ENCODE data around the gene FAM78A. TPM values are rescaled to one million over a fixed set of nuclear protein-coding genes. Genes with fewer than 3 reads are reported as not detected.

Gene FAM78A
- total and polyA plus RNA-seq, 7 experiments from 2014 or later = 10.5 to 114 (median 66.0) TPM

GRCh38 chr9:131282175-131282574, 5.9 kb upstream of the FAM78A start:
- Histone ChIP-seq H3K27me3 (ENCODE audit: control insufficient read depth in 2 of 2, insufficient read depth in 2 of 2, low read length in 2 of 2) (no peaks in the 10 kb centered on the region), H3K4me1 (ENCODE audit: control insufficient read depth in 2 of 2, insufficient read depth in 2 of 2, low read length in 2 of 2) (peaks cover 21 to 23% of the 10 kb centered on the region in 2 donors), H3K36me3 (ENCODE audit: control insufficient read depth in 2 of 3, insufficient read depth in 3 of 3, low read length in 3 of 3) (no peaks in the 10 kb centered on the region), H3K27ac (ENCODE audit: low read depth, low read length) (no peak overlapping the region), H3K4me3 (ENCODE audit: low read length) (no peak overlapping the region), H3K9me3 (ENCODE audit: control insufficient read depth in 2 of 3, low read length in 3 of 3) (no peaks in the 10 kb centered on the region)
- H3K4me1 Mint-ChIP-seq = peaks cover 17 to 38% (median 27%) of the 10 kb centered on the region in 7 donors
- H3K27ac Mint-ChIP-seq = peak overlapping the region in 3 of 9 donors; percentile 5 to 13 (median 10)
- H3K9me3 Mint-ChIP-seq = no peaks in the 10 kb centered on the region
- POLR2A ChIA-PET = interaction anchor here (1.0 kb wide), 1 partner anchor 9 kb away, joined by 4 read pairs; no protein-coding TSS in a partner anchor
- peak overlapping the region; percentile 10 to 79 (median 68) for H3K4me3 Mint-ChIP-seq
- H3K27me3 Mint-ChIP-seq = peaks cover 0 to 36% (median 0%) of the 10 kb centered on the region in 5 donors
- no peak for ATAC-seq
- peaks cover 0 to 6% (median 0%) of the 10 kb centered on the region in 5 donors for H3K36me3 Mint-ChIP-seq
- CTCF ChIA-PET = no interaction called here
- intact Hi-C loops (cut with micrococcal nuclease) = no loop called here
- DNase-seq = no peak

- no peak for DNase-seq
These were observed 5.0 kb upstream of the FAM78A start for GRCh38 chr9:131281119-131281965.

GRCh38 chr9:131280660-131281059, 4.3 kb upstream of the FAM78A start:
- Histone ChIP-seq H3K36me3 (ENCODE audit: control insufficient read depth in 2 of 3, insufficient read depth in 3 of 3, low read length in 3 of 3) (peaks cover 0 to 8% (median 0%) of the 10 kb centered on the region in 3 experiments), H3K4me1 (ENCODE audit: control insufficient read depth in 2 of 2, insufficient read depth in 2 of 2, low read length in 2 of 2) (peaks cover 21 to 23% of the 10 kb centered on the region in 2 donors), H3K4me3 (ENCODE audit: low read length) (no peak overlapping the region), H3K9me3 (ENCODE audit: control insufficient read depth in 2 of 3, low read length in 3 of 3) (no peaks in the 10 kb centered on the region), H3K27me3 (ENCODE audit: control insufficient read depth in 2 of 2, insufficient read depth in 2 of 2, low read length in 2 of 2) (no peaks in the 10 kb centered on the region), H3K27ac (ENCODE audit: low read depth, low read length) (no peak overlapping the region)
- no peak for ATAC-seq
- POLR2A ChIA-PET = interaction anchor here (1.3 to 3.7 kb wide), 4 partner anchors 9 to 28 kb away, joined by 4 to 50 read pairs (median 10); partner anchors contain the start of gene PLPP7
- DNase-seq = no peak
- no peak overlapping the region for H3K27ac Mint-ChIP-seq
- intact Hi-C loops (cut with micrococcal nuclease) = no loop called here
- peaks cover 0 to 36% (median 0%) of the 10 kb centered on the region in 5 donors for H3K27me3 Mint-ChIP-seq
- H3K4me1 Mint-ChIP-seq = peaks cover 17 to 38% (median 27%) of the 10 kb centered on the region in 7 donors
- H3K4me3 Mint-ChIP-seq = peak overlapping the region in 1 of 10 donors; percentile 20
- peaks cover 0 to 13% (median 7%) of the 10 kb centered on the region in 5 donors for H3K36me3 Mint-ChIP-seq
- H3K9me3 Mint-ChIP-seq = peaks cover 0 to 6% (median 0%) of the 10 kb centered on the region in 11 donors
- CTCF ChIA-PET = no interaction called here

More at GRCh38 chr9:131281119-131281965, 5.0 kb upstream of the FAM78A start:
- Mint-ChIP-seq H3K27ac (peak overlapping the region in 4 of 9 donors; percentile 5 to 82 (median 16)), H3K4me1 (peaks cover 17 to 38% (median 27%) of the 10 kb centered on the region in 7 donors), H3K4me3 (peak overlapping the region in 9 of 10 donors; percentile 27 to 79 (median 68)), H3K27me3 (peaks cover 0 to 36% (median 0%) of the 10 kb centered on the region in 5 donors), H3K36me3 (peaks cover 0 to 6% (median 1%) of the 10 kb centered on the region in 5 donors), H3K9me3 (peaks cover 0 to under 1% (median 0%) of the 10 kb centered on the region in 11 donors)
- ChIA-PET POLR2A (interaction anchor here (1.0 to 3.7 kb wide), 3 partner anchors 8 to 13 kb away, joined by 4 to 50 read pairs (median 7); partner anchors contain the start of gene PLPP7), CTCF (no interaction called here)
- Histone ChIP-seq H3K9me3 (ENCODE audit: control insufficient read depth in 2 of 3, low read length in 3 of 3) (no peaks in the 10 kb centered on the region), H3K27me3 (ENCODE audit: control insufficient read depth in 2 of 2, insufficient read depth in 2 of 2, low read length in 2 of 2) (no peaks in the 10 kb centered on the region), H3K4me3 (ENCODE audit: low read length) (no peak overlapping the region), H3K36me3 (ENCODE audit: control insufficient read depth in 2 of 3, insufficient read depth in 3 of 3, low read length in 3 of 3) (peaks cover 0 to 2% (median 0%) of the 10 kb centered on the region in 3 experiments), H3K27ac (ENCODE audit: low read depth, low read length) (no peak overlapping the region), H3K4me1 (ENCODE audit: control insufficient read depth in 2 of 2, insufficient read depth in 2 of 2, low read length in 2 of 2) (peaks cover 21 to 23% of the 10 kb centered on the region in 2 donors)
- intact Hi-C loops (cut with micrococcal nuclease) = no loop called here
- no peak for ATAC-seq

GRCh38 chr9:131279863-131280570, 3.7 kb upstream of the FAM78A start:
- CTCF ChIA-PET = no interaction called here
- POLR2A ChIA-PET = interaction anchor here (1.1 to 3.7 kb wide), 5 partner anchors 9 to 31 kb away, joined by 3 to 50 read pairs (median 7); partner anchors contain the start of gene PLPP7

GRCh38 chr9:131279196-131279862, 3.0 kb upstream of the FAM78A start:
- peaks cover 0 to 30% (median 0%) of the 10 kb centered on the region in 5 donors for H3K27me3 Mint-ChIP-seq
- ChIA-PET CTCF (interaction anchor here (0.6 to 2.0 kb wide), 4 partner anchors 23 to 101 kb away, joined by 3 to 10 read pairs (median 6); no protein-coding TSS in a partner anchor), POLR2A (interaction anchor here (0.9 to 3.7 kb wide), 10 partner anchors 10 to 100 kb away, joined by 3 to 50 read pairs (median 4); partner anchors contain the start of gene PLPP7)
- H3K4me3 ChIP-seq (ENCODE audit: low read length) = peak overlapping the region; percentile 55
- H3K27ac ChIP-seq (ENCODE audit: low read depth, low read length) = peak overlapping the region; percentile 74
- DNase-seq (no peak), ATAC-seq (no peak)
- peaks cover 21 to 23% of the 10 kb centered on the region in 2 donors for H3K4me1 ChIP-seq (ENCODE audit: control insufficient read depth in 2 of 2, insufficient read depth in 2 of 2, low read length in 2 of 2)
- H3K36me3 Mint-ChIP-seq = peaks cover 0 to 26% (median 19%) of the 10 kb centered on the region in 5 donors
- peaks cover 0 to 22% (median 0%) of the 10 kb centered on the region in 3 experiments for H3K36me3 ChIP-seq (ENCODE audit: control insufficient read depth in 2 of 3, insufficient read depth in 3 of 3, low read length in 3 of 3)
- H3K9me3 ChIP-seq (ENCODE audit: control insufficient read depth in 2 of 3, low read length in 3 of 3) = no peaks in the 10 kb centered on the region
- peaks cover 17 to 38% (median 27%) of the 10 kb centered on the region in 7 donors for H3K4me1 Mint-ChIP-seq
- H3K27me3 ChIP-seq (ENCODE audit: control insufficient read depth in 2 of 2, insufficient read depth in 2 of 2, low read length in 2 of 2) = no peaks in the 10 kb centered on the region
- peaks cover 0 to 6% (median 0%) of the 10 kb centered on the region in 11 donors for H3K9me3 Mint-ChIP-seq
- peak overlapping the region; percentile 83 to 97 (median 88) for H3K4me3 Mint-ChIP-seq
- intact Hi-C loops (cut with micrococcal nuclease) = loop anchor here (2.0 to 10.0 kb wide), 8 partner anchors 31 to 1075 kb away; partner anchors contain the start of genes NUP214 (in 2 of the 2), POMT1 (in 1 of the 2) and SETX (in 1 of the 2)
- peak overlapping the region; percentile 84 to 95 (median 91) for H3K27ac Mint-ChIP-seq

More at GRCh38 chr9:131279863-131280570, 3.7 kb upstream of the FAM78A start:
- H3K4me1 Mint-ChIP-seq = peaks cover 17 to 38% (median 27%) of the 10 kb centered on the region in 7 donors
- H3K27me3 ChIP-seq (ENCODE audit: control insufficient read depth in 2 of 2, insufficient read depth in 2 of 2, low read length in 2 of 2) = no peaks in the 10 kb centered on the region
- peaks cover 0 to 6% (median 0%) of the 10 kb centered on the region in 11 donors for H3K9me3 Mint-ChIP-seq
- ATAC-seq (no peak), DNase-seq (no peak)
- H3K27ac ChIP-seq (ENCODE audit: low read depth, low read length) = no peak overlapping the region
- H3K27ac Mint-ChIP-seq = peak overlapping the region in 3 of 9 donors; percentile 48 to 86 (median 84)
- peaks cover 0 to 36% (median 0%) of the 10 kb centered on the region in 5 donors for H3K27me3 Mint-ChIP-seq
- intact Hi-C loops (cut with micrococcal nuclease) = loop anchor here (2.0 to 10.0 kb wide), 8 partner anchors 31 to 1075 kb away; partner anchors contain the start of genes NUP214 (in 2 of the 2), POMT1 (in 1 of the 2) and SETX (in 1 of the 2)
- peaks cover 0 to 15% (median 0%) of the 10 kb centered on the region in 3 experiments for H3K36me3 ChIP-seq (ENCODE audit: control insufficient read depth in 2 of 3, insufficient read depth in 3 of 3, low read length in 3 of 3)
- H3K4me3 Mint-ChIP-seq = peak overlapping the region in 1 of 10 donors; percentile 89
- peaks cover 21 to 23% of the 10 kb centered on the region in 2 donors for H3K4me1 ChIP-seq (ENCODE audit: control insufficient read depth in 2 of 2, insufficient read depth in 2 of 2, low read length in 2 of 2)
- no peaks in the 10 kb centered on the region for H3K9me3 ChIP-seq (ENCODE audit: control insufficient read depth in 2 of 3, low read length in 3 of 3)
- H3K36me3 Mint-ChIP-seq = peaks cover 0 to 19% (median 12%) of the 10 kb centered on the region in 5 donors
- H3K4me3 ChIP-seq (ENCODE audit: low read length) = no peak overlapping the region

Data from naive thymus-derived CD4-positive, alpha-beta T cell (primary cell).